Subcutaneous adipose tissue (tissue), 4 donors: ENCODE data around the gene FICD. TPM values are rescaled to one million over a fixed set of nuclear protein-coding genes. Genes with fewer than 3 reads are reported as not detected.

ENCODE experiments used
- total RNA-seq, 4 donors: library from RNA; depleted of rRNA; stranded (reverse); fragments of >200 nt; gene quantifications; one replicate each; pipeline ENCODE4 v1.1.0, GENCODE V29; 2016
- TF ChIP-seq, protein P1 (sequence below): fragments of 450-650 bp; IDR thresholded peaks from one replicate; pipeline ENCODE4 v1.5.1; 2016; ENCODE audit warnings: low read depth, mild to moderate bottlenecking, control low read depth, antibody characterized with exemption, moderate library complexity

The FICD gene
- total RNA-seq, 4 donors from 2014 or later: 4.9 to 9.9 (median 7.4) TPM

DNA sequence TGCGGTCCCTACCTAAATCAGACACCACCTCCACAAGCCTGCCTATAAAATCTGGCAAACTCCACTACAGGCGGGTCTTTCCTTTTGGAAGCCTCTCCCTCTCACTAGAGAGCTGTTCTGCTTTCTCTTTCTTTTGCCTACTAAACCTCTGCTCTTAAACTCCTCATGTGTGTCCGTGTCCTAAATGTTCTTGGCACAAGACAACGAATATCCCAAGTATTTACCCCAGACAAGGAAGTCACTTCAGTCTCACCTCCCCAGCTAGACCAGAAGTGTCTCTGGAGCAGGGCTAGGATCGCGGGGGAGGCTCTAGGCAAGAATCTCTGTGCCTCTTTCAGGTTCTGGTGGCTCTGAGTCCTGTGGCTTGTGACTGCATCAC lies 37.2 kb upstream of the FICD start:
- TF ChIP-seq, protein P1, sequence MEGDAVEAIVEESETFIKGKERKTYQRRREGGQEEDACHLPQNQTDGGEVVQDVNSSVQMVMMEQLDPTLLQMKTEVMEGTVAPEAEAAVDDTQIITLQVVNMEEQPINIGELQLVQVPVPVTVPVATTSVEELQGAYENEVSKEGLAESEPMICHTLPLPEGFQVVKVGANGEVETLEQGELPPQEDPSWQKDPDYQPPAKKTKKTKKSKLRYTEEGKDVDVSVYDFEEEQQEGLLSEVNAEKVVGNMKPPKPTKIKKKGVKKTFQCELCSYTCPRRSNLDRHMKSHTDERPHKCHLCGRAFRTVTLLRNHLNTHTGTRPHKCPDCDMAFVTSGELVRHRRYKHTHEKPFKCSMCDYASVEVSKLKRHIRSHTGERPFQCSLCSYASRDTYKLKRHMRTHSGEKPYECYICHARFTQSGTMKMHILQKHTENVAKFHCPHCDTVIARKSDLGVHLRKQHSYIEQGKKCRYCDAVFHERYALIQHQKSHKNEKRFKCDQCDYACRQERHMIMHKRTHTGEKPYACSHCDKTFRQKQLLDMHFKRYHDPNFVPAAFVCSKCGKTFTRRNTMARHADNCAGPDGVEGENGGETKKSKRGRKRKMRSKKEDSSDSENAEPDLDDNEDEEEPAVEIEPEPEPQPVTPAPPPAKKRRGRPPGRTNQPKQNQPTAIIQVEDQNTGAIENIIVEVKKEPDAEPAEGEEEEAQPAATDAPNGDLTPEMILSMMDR: no peak

DNA sequence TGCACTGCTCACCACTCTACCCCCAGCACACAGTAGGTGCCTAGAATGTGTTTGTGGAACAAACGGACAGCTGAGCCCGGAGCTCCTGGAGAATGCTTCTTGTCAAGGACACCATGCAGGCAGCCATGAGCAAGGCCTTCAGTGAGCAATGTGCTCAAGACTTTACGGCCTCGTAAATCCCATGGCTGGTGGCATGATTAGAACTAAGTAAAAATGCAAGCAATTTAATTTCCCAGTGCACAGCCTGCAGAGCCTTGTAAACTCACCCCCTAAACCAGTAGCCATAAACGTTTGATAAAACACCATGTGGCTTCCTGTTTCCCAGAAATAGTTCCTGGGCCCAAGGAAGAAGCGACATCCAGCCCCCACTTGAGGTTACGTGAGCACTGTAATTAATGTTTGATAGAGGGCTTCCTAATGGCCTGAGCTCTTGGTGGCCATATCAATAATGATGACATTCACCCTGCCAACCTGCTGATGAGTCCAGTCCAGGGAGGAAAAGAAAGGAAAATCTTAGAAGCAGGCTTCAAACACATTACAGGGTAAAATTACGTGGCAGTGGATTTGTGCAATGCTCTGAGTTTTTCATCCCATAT lies 36.4 kb upstream of the FICD start:
- TF ChIP-seq, protein P1: no peak

DNA sequence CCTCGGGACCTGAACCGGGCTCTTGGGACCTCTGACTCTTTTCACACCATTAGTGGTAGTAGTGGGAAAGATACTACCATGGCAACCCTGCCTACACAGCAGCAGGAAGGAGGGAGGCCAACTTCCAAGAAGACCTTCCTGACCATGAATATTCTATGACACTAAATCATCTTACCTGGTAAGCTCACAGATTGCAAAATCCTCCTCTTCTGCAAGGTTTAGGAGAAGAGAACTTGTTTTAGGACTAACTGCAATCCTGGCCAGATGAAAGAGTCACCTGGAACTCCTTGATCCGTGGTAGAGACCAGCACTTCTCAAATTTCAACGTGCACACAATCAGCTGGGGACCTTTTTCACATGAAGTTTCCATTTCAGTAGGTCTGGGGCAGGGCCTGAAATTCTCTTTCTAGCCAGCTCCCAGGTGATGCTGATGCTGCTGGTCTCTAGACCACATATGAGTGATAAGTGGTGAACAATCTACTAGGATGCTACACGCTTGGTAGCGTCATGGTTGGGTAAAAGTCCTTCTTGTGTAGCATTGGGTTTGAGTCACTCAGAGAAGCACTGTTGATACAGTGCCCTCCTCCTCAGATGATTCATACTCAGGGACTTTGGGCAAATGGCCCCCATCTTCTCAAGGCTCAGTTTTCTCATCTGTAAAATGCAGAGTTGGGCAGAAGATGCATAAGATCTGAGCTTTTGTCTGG lies 35.6 kb upstream of the FICD start:
- TF ChIP-seq, protein P1: no peak

DNA sequence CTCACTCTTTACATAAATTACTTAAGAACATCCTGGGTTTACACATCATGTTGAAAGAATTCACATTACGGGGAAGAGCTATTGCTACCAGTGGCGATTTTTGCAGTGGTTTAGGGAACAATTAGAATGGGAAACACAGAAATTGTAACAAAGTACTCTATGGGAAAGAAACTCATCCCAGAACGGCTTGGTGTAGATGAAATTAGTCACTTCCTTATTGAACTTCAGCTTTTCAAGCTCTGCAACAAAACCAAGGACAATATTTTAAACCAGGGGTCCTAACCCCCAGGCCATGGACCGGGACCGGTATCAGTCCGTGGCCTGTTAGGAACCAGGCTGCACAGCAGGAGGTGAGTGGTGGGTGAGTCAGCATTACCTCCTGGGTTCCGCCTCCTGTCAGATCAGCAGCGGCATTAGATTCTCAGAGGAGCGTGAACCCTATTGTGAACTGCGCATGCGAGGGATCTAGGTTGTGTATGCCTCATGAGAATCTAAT lies 32.3 kb upstream of the FICD start:
- TF ChIP-seq, protein P1: no peak

DNA sequence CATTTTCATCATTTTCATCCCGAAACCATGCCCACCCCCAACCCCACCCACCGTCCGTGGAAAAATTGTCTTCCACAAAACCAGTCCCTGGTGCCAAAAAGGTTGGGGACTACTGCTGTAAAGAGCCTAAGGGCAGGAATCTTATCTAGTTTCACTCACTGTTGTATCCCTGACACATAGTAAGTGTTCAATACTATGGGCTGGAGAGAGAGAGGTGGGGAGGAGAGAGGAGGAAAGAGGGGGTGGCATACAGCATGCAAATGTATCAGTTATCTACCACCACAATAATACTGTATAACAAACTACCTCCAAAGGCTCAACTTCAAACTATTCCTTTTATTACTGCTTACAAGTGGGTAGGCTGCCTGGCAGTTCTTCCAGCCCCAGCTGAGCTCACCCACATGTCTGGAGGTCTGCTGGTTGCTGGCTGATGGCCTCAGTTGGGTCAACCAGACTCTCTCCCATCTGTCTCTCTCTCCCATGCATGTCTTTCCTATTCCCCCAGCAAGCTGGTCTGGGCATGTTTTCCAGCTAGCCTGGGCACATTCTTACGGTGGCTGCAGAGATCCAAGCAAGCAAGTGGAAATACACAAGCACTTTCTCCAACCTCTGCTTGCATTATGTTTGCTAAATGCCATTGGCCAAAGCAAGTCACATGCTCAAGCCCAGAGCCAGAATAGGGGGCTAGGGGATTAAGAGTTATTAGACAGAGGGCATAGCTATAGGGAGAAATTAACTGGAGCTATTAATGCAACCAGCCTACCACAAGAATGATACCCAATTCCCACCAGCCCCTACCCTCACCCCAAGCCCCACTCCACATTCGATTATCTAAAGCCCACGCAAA lies 31.6 kb upstream of the FICD start:
- TF ChIP-seq, protein P1: no peak

DNA sequence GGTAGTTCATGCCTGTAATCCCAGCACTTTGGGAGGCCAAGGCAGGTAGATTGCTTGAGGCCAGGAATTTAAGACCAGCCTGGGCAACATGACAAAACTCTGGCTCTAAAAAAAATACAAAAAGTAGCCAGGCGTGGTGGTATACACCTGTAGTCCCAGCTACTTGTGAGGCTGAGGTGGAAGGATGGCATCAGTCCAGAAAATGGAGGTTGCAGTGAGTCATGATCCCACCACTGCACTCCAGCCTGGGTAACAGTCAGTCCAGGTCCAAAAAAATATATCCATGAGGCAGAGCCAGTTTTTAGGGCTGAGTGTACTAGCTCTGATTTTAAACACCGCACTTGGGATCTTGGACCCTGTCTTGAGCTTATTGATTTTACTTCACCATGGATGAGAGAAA lies 30.6 kb upstream of the FICD start:
- TF ChIP-seq, protein P1: no peak

DNA sequence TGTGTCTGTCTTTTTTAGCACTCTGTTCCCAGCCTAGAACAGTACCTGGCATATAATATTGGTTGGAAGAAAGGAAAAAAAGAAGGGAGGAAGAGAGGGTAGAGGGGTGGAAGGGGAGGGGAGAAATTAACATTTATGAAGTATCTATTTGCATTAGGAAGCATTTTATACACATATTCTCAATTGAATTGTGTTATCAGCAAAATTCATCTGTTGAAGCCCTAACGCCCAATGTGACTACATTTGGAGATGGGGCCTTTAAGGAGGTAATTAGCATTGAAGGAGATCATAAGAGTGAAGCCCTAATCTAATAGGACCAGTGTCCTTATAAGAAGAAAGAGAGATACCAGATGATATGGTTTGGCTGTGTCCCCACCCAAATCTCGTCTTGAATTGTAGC lies 30.2 kb upstream of the FICD start:
- TF ChIP-seq, protein P1: no peak
